Activated CD8-positive, alpha-beta memory T cell treated with anti-CD3 and anti-CD28 coated beads, Interleukin-2, amount 10 ng/mL, durations not matched to agents 7 days and 5 days (primary cell): ENCODE data around the gene ACSL6. TPM values are rescaled to one million over a fixed set of nuclear protein-coding genes. Genes with fewer than 3 reads are reported as not detected.
A peak's percentile ranks its signal among the peaks of the same experiment; 100 is the strongest.

Source experiments
- ATAC-seq: fragments of 150-1000 bp; cut with Tn5 transposase; one replicate; pipeline ENCODE4 v1.10.0; 2021; ENCODE audit warnings: moderate library complexity
- CTCF ChIA-PET: fragments of 350-600 bp; sonication (Branson Sonifier 250); formaldehyde crosslinking; loops from one replicate; lab custom pipeline; 2021; ENCODE audit warnings: antibody characterized with exemption; lab: Charles Lee
- DNase-seq: peaks from one replicate; pipeline ENCODE4 v3.0.0-alpha.2; 2020
- H3K27ac Mint-ChIP-seq: one replicate; pipeline ENCODE4 v1.8.0; 2021; ENCODE audit warnings: mild to moderate bottlenecking, mixed read lengths
- H3K27me3 Mint-ChIP-seq: one replicate; pipeline ENCODE4 v1.8.0; 2021; ENCODE audit warnings: mixed read lengths
- H3K36me3 Mint-ChIP-seq: one replicate; pipeline ENCODE4 v1.8.0; 2021; ENCODE audit warnings: mild to moderate bottlenecking, mixed read lengths
- H3K4me1 Mint-ChIP-seq: one replicate; pipeline ENCODE4 v1.8.0; 2021; ENCODE audit warnings: mixed read lengths
- H3K4me3 Mint-ChIP-seq: one replicate; pipeline ENCODE4 v1.8.0; 2021; ENCODE audit warnings: mild to moderate bottlenecking, moderate library complexity, mixed read lengths
- H3K9me3 Mint-ChIP-seq: one replicate; pipeline ENCODE4 v1.8.0; 2022; ENCODE audit warnings: low read depth, mixed read lengths
- total RNA-seq, 2 experiments: library from RNA; stranded (reverse); gene quantifications; one replicate each; pipeline ENCODE4 v1.2.3, GENCODE V29; 2021

Gene ACSL6
- total RNA-seq, 2 experiments from 2014 or later, result 7.0 to 10.9 TPM

- Mint-ChIP-seq H3K4me1 (peaks cover 14% of the 10 kb centered on the region), H3K27ac (no peak overlapping the region), H3K9me3 (no peaks in the 10 kb centered on the region), H3K36me3 (no peaks in the 10 kb centered on the region), H3K4me3 (no peak overlapping the region), H3K27me3 (no peaks in the 10 kb centered on the region)
- no peak for DNase-seq
- CTCF ChIA-PET, result interaction anchor here (1.1 kb wide), 1 partner anchor 9 kb away, joined by 3 read pairs; no protein-coding TSS in a partner anchor
- ATAC-seq, result no peak
These were observed 24.2 kb downstream of the ACSL6 start for GRCh38 chr5:131987251-131987650.

- Mint-ChIP-seq H3K36me3 (no peaks in the 10 kb centered on the region), H3K27me3 (no peaks in the 10 kb centered on the region), H3K27ac (no peak overlapping the region), H3K4me3 (no peak overlapping the region), H3K9me3 (no peaks in the 10 kb centered on the region), H3K4me1 (peaks cover 14% of the 10 kb centered on the region)
- CTCF ChIA-PET, result interaction anchor here (0.7 to 1.1 kb wide), 4 partner anchors 10 to 176 kb away, joined by 3 read pairs; no protein-coding TSS in a partner anchor
- ATAC-seq (no peak), DNase-seq (no peak)
These were observed 25.1 kb downstream of the ACSL6 start for GRCh38 chr5:131986161-131986912.

- no peaks in the 10 kb centered on the region for H3K36me3 Mint-ChIP-seq
- ATAC-seq, result no peak
- no peaks in the 10 kb centered on the region for H3K27me3 Mint-ChIP-seq
- no peak for DNase-seq
- no peak overlapping the region for H3K27ac Mint-ChIP-seq
- H3K4me3 Mint-ChIP-seq, result no peak overlapping the region
- CTCF ChIA-PET, result interaction anchor here (0.7 to 1.0 kb wide), 2 partner anchors 23 to 41 kb away, joined by 3 read pairs; no protein-coding TSS in a partner anchor
- peaks cover 14% of the 10 kb centered on the region for H3K4me1 Mint-ChIP-seq
- no peaks in the 10 kb centered on the region for H3K9me3 Mint-ChIP-seq
These were observed 26.3 kb downstream of the ACSL6 start for GRCh38 chr5:131984956-131985665.

- no peaks in the 10 kb centered on the region for H3K9me3 Mint-ChIP-seq
These were observed 28.1 kb downstream of the ACSL6 start for GRCh38 chr5:131983244-131983771.

GRCh38 chr5:131981516-131981915 is 29.9 kb downstream of the ACSL6 start:
- Mint-ChIP-seq H3K27ac (no peak overlapping the region), H3K4me3 (no peak overlapping the region), H3K27me3 (peaks cover 2% of the 10 kb centered on the region), H3K36me3 (no peaks in the 10 kb centered on the region), H3K9me3 (no peaks in the 10 kb centered on the region), H3K4me1 (peaks cover 19% of the 10 kb centered on the region)
- CTCF ChIA-PET, result interaction anchor here (0.6 kb wide), 3 partner anchors 13 to 981 kb away, joined by 3 read pairs; no protein-coding TSS in a partner anchor
- ATAC-seq (no peak), DNase-seq (no peak)

More at GRCh38 chr5:131983244-131983771, 28.1 kb downstream of the ACSL6 start:
- peaks cover 2% of the 10 kb centered on the region for H3K27me3 Mint-ChIP-seq
- peaks cover 14% of the 10 kb centered on the region for H3K4me1 Mint-ChIP-seq
- no peak for ATAC-seq
- H3K27ac Mint-ChIP-seq, result no peak overlapping the region
- no peaks in the 10 kb centered on the region for H3K36me3 Mint-ChIP-seq
- no peak for DNase-seq
- H3K4me3 Mint-ChIP-seq, result no peak overlapping the region
- CTCF ChIA-PET, result interaction anchor here (0.6 kb wide), 1 partner anchor 40 kb away, joined by 3 read pairs; no protein-coding TSS in a partner anchor

GRCh38 chr5:131980696-131981095 is 30.8 kb downstream of the ACSL6 start:
- H3K27me3 Mint-ChIP-seq, result peaks cover 2% of the 10 kb centered on the region
- CTCF ChIA-PET, result interaction anchor here (0.6 kb wide), 1 partner anchor 81 kb away, joined by 3 read pairs; no protein-coding TSS in a partner anchor
- ATAC-seq (no peak), DNase-seq (no peak)
- no peak overlapping the region for H3K4me3 Mint-ChIP-seq
- H3K36me3 Mint-ChIP-seq, result no peaks in the 10 kb centered on the region
- no peaks in the 10 kb centered on the region for H3K9me3 Mint-ChIP-seq
- peaks cover 27% of the 10 kb centered on the region for H3K4me1 Mint-ChIP-seq
- H3K27ac Mint-ChIP-seq, result no peak overlapping the region

GRCh38 chr5:131979816-131980215 is 31.6 kb downstream of the ACSL6 start:
- H3K9me3 Mint-ChIP-seq, result no peaks in the 10 kb centered on the region
- H3K4me3 Mint-ChIP-seq, result no peak overlapping the region
- H3K4me1 Mint-ChIP-seq, result peaks cover 36% of the 10 kb centered on the region
- DNase-seq (no peak), ATAC-seq (no peak)
- no peak overlapping the region for H3K27ac Mint-ChIP-seq
- H3K27me3 Mint-ChIP-seq, result peaks cover 2% of the 10 kb centered on the region
- H3K36me3 Mint-ChIP-seq, result no peaks in the 10 kb centered on the region
- CTCF ChIA-PET, result interaction anchor here (1.2 kb wide), 1 partner anchor 19 kb away, joined by 4 read pairs; no protein-coding TSS in a partner anchor

GRCh38 chr5:131977212-131977604 is 34.2 kb downstream of the ACSL6 start:
- H3K36me3 Mint-ChIP-seq, result no peaks in the 10 kb centered on the region
- no peak for ATAC-seq
- CTCF ChIA-PET, result no interaction called here

GRCh38 chr5:131976414-131977211 is 34.8 kb downstream of the ACSL6 start:
- CTCF ChIA-PET, result no interaction called here
- H3K4me1 Mint-ChIP-seq, result peaks cover 30% of the 10 kb centered on the region
- H3K36me3 Mint-ChIP-seq, result no peaks in the 10 kb centered on the region
- ATAC-seq, result no peak
- H3K4me3 Mint-ChIP-seq, result no peak overlapping the region
- H3K9me3 Mint-ChIP-seq, result no peaks in the 10 kb centered on the region
- peaks cover 2% of the 10 kb centered on the region for H3K27me3 Mint-ChIP-seq
- no peak overlapping the region for H3K27ac Mint-ChIP-seq
- peak; percentile 35 for DNase-seq

More at GRCh38 chr5:131977212-131977604, 34.2 kb downstream of the ACSL6 start:
- Mint-ChIP-seq H3K9me3 (no peaks in the 10 kb centered on the region), H3K27me3 (peaks cover 2% of the 10 kb centered on the region), H3K4me3 (no peak overlapping the region), H3K27ac (no peak overlapping the region), H3K4me1 (peaks cover 30% of the 10 kb centered on the region)
- no peak for DNase-seq

GRCh38 chr5:131974956-131975726 is 36.3 kb downstream of the ACSL6 start:
- peak overlapping the region; percentile 71 for H3K4me3 Mint-ChIP-seq
- CTCF ChIA-PET, result interaction anchor here (0.5 kb wide), 1 partner anchor 164 kb away, joined by 3 read pairs; no protein-coding TSS in a partner anchor
- peaks cover 2% of the 10 kb centered on the region for H3K27me3 Mint-ChIP-seq
- peak overlapping the region; percentile 89 for H3K27ac Mint-ChIP-seq
- H3K9me3 Mint-ChIP-seq, result no peaks in the 10 kb centered on the region
- no peaks in the 10 kb centered on the region for H3K36me3 Mint-ChIP-seq
- peak; percentile 64 for ATAC-seq
- H3K4me1 Mint-ChIP-seq, result peaks cover 30% of the 10 kb centered on the region
- DNase-seq, result peak; percentile 59

GRCh38 chr5:131974622-131974955 is 36.9 kb downstream of the ACSL6 start:
- ATAC-seq (no peak), DNase-seq (peak; percentile 41)
- CTCF ChIA-PET, result no interaction called here
- H3K4me1 Mint-ChIP-seq, result peaks cover 30% of the 10 kb centered on the region
- H3K27ac Mint-ChIP-seq, result peak overlapping the region; percentile 89
- peaks cover 2% of the 10 kb centered on the region for H3K27me3 Mint-ChIP-seq
- H3K4me3 Mint-ChIP-seq, result peak overlapping the region; percentile 71
- no peaks in the 10 kb centered on the region for H3K36me3 Mint-ChIP-seq
- no peaks in the 10 kb centered on the region for H3K9me3 Mint-ChIP-seq

GRCh38 chr5:131974016-131974415 is 37.4 kb downstream of the ACSL6 start:
- DNase-seq, result peak; percentile 19
- Mint-ChIP-seq H3K4me3 (peak overlapping the region; percentile 8), H3K27ac (peak overlapping the region; percentile 89), H3K27me3 (peaks cover 1% of the 10 kb centered on the region), H3K4me1 (peaks cover 30% of the 10 kb centered on the region), H3K36me3 (no peaks in the 10 kb centered on the region), H3K9me3 (no peaks in the 10 kb centered on the region)
- CTCF ChIA-PET, result no interaction called here
- ATAC-seq, result no peak
